ENCODE measurements around the gene ITPRIPL1. TPM values are rescaled to one million over a fixed set of nuclear protein-coding genes. Genes with fewer than 3 reads are reported as not detected.
A peak's percentile ranks its signal among the peaks of the same experiment; 100 is the strongest.

Gene ITPRIPL1
- total RNA-seq, 1 experiment from 2014 or later, result not detected

DNA sequence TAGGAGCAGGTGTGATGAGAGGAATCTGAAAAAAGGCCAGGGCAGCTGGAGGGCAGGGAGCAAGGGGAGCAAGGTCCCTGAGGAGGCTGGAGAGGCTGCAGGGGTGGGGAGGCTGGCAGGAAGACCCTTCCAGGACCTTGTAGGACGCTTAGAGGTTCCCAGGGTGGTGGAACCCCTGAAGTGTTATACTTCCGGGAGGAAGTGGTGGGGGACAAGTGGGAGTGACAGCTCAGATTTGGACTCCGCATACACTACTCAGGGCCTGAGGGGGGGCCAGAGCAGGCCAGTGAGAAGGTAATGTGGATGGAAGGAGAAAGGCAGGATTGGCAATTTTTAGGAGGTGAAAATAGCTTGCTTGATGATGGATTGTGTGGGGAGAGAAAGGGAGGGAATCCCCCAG is 8.6 kb downstream of the ITPRIPL1 start:
- DNase-seq (no peak), ATAC-seq (no peak)
- Histone ChIP-seq H3K27ac (ENCODE audit: low read length) (no peak overlapping the region), H3K79me2 (ENCODE audit: low read length) (peaks cover 37% of the 10 kb centered on the region), H3K36me3 (ENCODE audit: low read depth, low read length) (no peaks in the 10 kb centered on the region), H3K4me1 (ENCODE audit: insufficient read depth, low read length) (peaks cover 32% of the 10 kb centered on the region), H4K20me1 (ENCODE audit: low read length) (no peaks in the 10 kb centered on the region), H3K9ac (ENCODE audit: low read length) (no peak overlapping the region), H2AFZ (ENCODE audit: low read length) (no peak overlapping the region), H3F3A (ENCODE audit: low read length, unreplicated experiment) (no peaks in the 10 kb centered on the region), H3K9me2 (replicated peaks; ENCODE audit: low read length) (no peaks in the 10 kb centered on the region), H3K27me3 (ENCODE audit: low read length) (no peaks in the 10 kb centered on the region), H3K4me3 (ENCODE audit: low read length) (no peak overlapping the region), H3K9me3 (ENCODE audit: low read length) (no peaks in the 10 kb centered on the region), H3K4me2 (ENCODE audit: low read length) (no peak overlapping the region)
- TF ChIP-seq EZH2 (IDR thresholded peaks at IDR 0.05; ENCODE audit: low read length, unreplicated experiment), result no peak
- TF ChIP-seq, protein P1, sequence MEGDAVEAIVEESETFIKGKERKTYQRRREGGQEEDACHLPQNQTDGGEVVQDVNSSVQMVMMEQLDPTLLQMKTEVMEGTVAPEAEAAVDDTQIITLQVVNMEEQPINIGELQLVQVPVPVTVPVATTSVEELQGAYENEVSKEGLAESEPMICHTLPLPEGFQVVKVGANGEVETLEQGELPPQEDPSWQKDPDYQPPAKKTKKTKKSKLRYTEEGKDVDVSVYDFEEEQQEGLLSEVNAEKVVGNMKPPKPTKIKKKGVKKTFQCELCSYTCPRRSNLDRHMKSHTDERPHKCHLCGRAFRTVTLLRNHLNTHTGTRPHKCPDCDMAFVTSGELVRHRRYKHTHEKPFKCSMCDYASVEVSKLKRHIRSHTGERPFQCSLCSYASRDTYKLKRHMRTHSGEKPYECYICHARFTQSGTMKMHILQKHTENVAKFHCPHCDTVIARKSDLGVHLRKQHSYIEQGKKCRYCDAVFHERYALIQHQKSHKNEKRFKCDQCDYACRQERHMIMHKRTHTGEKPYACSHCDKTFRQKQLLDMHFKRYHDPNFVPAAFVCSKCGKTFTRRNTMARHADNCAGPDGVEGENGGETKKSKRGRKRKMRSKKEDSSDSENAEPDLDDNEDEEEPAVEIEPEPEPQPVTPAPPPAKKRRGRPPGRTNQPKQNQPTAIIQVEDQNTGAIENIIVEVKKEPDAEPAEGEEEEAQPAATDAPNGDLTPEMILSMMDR (conservative IDR thresholded peaks at IDR 0.05; ENCODE audit: low read depth, low read length), result no peak
- no peak for TF ChIP-seq EZH2phosphoT487 (IDR thresholded peaks at IDR 0.05; ENCODE audit: borderline replicate concordance, low read length)
- intact Hi-C loops (cut with micrococcal nuclease), result no loop called here
- BruUV-seq (replicated peaks), result no TSS peak
- ChIA-PET CTCF (no interaction called here), POLR2A (ENCODE audit: unreplicated experiment) (no interaction called here)

DNA sequence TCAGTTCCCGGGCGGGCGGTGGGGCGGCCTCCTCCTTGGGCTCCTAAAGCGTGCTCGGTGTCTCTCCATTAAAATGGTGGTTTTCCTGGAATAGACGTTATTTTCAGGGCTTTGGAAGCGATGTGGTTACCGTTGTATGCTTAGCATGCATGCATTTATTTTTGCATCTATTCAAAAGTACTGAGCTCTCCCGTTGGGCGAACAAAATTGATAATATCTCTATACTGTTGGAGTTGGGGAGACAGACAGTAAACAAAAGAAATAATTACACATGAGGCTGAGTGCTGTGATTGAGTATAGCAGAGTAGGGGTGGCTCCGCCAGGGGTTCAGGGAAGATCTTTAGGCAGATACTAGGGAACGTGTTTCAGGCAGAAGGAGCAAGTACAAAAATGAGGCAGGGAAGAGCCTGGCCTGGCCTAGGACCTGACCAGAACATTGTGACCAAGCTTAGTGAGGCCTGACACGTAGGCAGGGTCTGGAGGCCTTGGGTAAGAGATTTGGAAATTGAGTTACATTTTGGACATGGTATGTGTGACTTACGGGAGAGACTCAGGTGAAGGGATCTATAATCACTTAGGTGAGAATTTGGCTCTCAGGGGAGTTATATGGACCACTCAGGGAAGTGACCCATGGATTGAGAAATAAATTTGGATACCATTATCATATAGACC is 11.1 kb downstream of the ITPRIPL1 start:
- ATAC-seq (no peak), DNase-seq (no peak)
- TSS peak; percentile 78 for BruUV-seq (replicated peaks)
- peak overlapping the region; percentile 72 for H3K4me3 ChIP-seq (ENCODE audit: low read length)
- TF ChIP-seq, protein P1 (conservative IDR thresholded peaks at IDR 0.05; ENCODE audit: low read depth, low read length), result no peak
- TF ChIP-seq EZH2 (IDR thresholded peaks at IDR 0.05; ENCODE audit: low read length, unreplicated experiment) (no peak), EZH2phosphoT487 (IDR thresholded peaks at IDR 0.05; ENCODE audit: borderline replicate concordance, low read length) (no peak)
- no peaks in the 10 kb centered on the region for H3F3A ChIP-seq (ENCODE audit: low read length, unreplicated experiment)
- peak overlapping the region; percentile 77 for H3K27ac ChIP-seq (ENCODE audit: low read length)
- peaks cover 33% of the 10 kb centered on the region for H3K4me1 ChIP-seq (ENCODE audit: insufficient read depth, low read length)
- CTCF ChIA-PET, result no interaction called here
- peak overlapping the region; percentile 86 for H3K9ac ChIP-seq (ENCODE audit: low read length)
- intact Hi-C loops (cut with micrococcal nuclease), result no loop called here
- H3K36me3 ChIP-seq (ENCODE audit: low read depth, low read length), result no peaks in the 10 kb centered on the region
- H3K79me2 ChIP-seq (ENCODE audit: low read length), result peaks cover 62% of the 10 kb centered on the region
- H3K9me3 ChIP-seq (ENCODE audit: low read length), result no peaks in the 10 kb centered on the region
- no peaks in the 10 kb centered on the region for H3K27me3 ChIP-seq (ENCODE audit: low read length)
- no peaks in the 10 kb centered on the region for H3K9me2 ChIP-seq (replicated peaks; ENCODE audit: low read length)
- POLR2A ChIA-PET (ENCODE audit: unreplicated experiment), result interaction anchor here (0.6 to 0.7 kb wide), 2 partner anchors 99 to 194 kb away, joined by 3 to 6 read pairs; no protein-coding TSS in a partner anchor
- H2AFZ ChIP-seq (ENCODE audit: low read length), result peak overlapping the region; percentile 87
- peaks cover 3% of the 10 kb centered on the region; the same call in 1 of the 2 replicates for H4K20me1 ChIP-seq (ENCODE audit: low read length)
- H3K4me2 ChIP-seq (ENCODE audit: low read length), result peak overlapping the region; percentile 86

DNA sequence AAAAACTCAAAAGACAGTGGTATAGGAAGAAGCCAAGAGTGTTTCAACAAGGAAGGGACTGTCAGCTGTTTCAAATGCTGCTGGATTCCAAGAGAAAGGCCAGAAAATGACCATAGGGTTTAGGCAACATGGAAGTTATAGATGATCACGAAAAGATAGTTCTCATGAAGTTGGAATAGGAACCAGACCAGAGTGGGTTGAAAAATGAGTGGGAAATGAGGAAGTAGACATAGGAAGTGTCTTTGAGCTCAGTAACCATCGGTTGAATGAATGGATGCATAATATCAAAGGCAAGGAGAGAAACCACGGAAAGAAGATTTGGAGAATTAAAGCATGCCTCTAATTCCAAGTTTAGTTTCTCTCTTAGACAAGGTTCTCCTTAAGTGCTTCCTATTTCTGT is 11.8 kb downstream of the ITPRIPL1 start:
- intact Hi-C loops (cut with micrococcal nuclease), result no loop called here
- no peaks in the 10 kb centered on the region for H3F3A ChIP-seq (ENCODE audit: low read length, unreplicated experiment)
- H3K4me1 ChIP-seq (ENCODE audit: insufficient read depth, low read length), result peaks cover 39% of the 10 kb centered on the region
- no peak for ATAC-seq
- no peaks in the 10 kb centered on the region for H3K27me3 ChIP-seq (ENCODE audit: low read length)
- peak overlapping the region; percentile 72 for H3K4me3 ChIP-seq (ENCODE audit: low read length)
- no peak overlapping the region for H2AFZ ChIP-seq (ENCODE audit: low read length)
- BruUV-seq (replicated peaks), result no TSS peak
- H3K27ac ChIP-seq (ENCODE audit: low read length), result no peak overlapping the region
- no peaks in the 10 kb centered on the region for H3K9me2 ChIP-seq (replicated peaks; ENCODE audit: low read length)
- H3K9me3 ChIP-seq (ENCODE audit: low read length), result no peaks in the 10 kb centered on the region
- peaks cover 9% of the 10 kb centered on the region; the same call in 1 of the 2 replicates for H4K20me1 ChIP-seq (ENCODE audit: low read length)
- DNase-seq, result no peak
- H3K36me3 ChIP-seq (ENCODE audit: low read depth, low read length), result 0 out of 2 replicates have a peak, but pooled peaks cover 3% of the 10 kb centered on the region
- ChIA-PET CTCF (no interaction called here), POLR2A (ENCODE audit: unreplicated experiment) (no interaction called here)
- H3K79me2 ChIP-seq (ENCODE audit: low read length), result peaks cover 68% of the 10 kb centered on the region
- TF ChIP-seq, protein P1 (conservative IDR thresholded peaks at IDR 0.05; ENCODE audit: low read depth, low read length), result no peak
- no peak for TF ChIP-seq EZH2 (IDR thresholded peaks at IDR 0.05; ENCODE audit: low read length, unreplicated experiment)
- TF ChIP-seq EZH2phosphoT487 (IDR thresholded peaks at IDR 0.05; ENCODE audit: borderline replicate concordance, low read length), result no peak
- peak overlapping the region; percentile 86 for H3K9ac ChIP-seq (ENCODE audit: low read length)
- H3K4me2 ChIP-seq (ENCODE audit: low read length), result peak overlapping the region; percentile 86

Data from PC-3 (cell line).